ENCODE measurements around the gene NTN5. TPM values are rescaled to one million over a fixed set of nuclear protein-coding genes. Genes with fewer than 3 reads are reported as not detected.
A peak's percentile ranks its signal among the peaks of the same experiment; 100 is the strongest.

The NTN5 gene
- total RNA-seq, 1 donor, result under 0.01 TPM

DNA sequence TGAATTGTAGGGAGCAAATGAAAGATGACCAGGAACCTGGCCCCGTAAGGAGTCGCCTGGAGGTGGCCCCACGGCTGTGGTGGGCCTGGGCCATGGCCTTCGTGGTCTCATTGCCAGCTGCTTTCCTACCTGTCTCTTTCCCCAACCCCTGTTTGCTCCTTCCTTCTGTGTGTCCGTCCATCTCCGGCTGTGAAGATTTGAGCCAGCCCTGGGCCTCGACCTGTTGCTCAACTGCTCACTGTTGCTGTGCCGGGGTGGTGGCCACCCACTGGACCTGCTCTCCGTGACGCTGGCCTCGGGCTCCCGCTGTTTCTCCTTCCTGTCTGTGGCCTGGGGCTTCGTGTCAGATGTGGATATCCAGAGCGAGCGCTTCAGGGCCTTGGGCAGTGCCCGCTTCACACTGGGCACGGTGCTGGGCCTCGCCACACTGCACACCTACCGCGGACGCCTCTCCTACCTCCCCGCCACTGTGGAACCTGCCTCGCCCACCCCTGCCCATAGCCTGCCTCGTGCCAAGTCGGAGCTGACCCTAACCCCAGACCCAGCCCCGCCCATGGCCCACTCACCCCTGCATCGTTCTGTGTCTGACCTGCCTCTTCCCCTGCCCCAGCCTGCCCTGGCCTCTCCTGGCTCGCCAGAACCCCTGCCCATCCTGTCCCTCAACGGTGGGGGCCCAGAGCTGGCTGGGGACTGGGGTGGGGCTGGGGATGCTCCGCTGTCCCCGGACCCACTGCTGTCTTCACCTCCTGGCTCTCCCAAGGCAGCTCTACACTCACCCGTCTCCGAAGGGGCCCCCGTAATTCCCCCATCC is 44.1 kb downstream of the NTN5 start:
- no peak overlapping the region for H2AFZ ChIP-seq (ENCODE audit: low read length)
- peak; percentile 68 for DNase-seq (ENCODE audit: insufficient read length, low spot score, missing footprints)
- H3K9me3 ChIP-seq (ENCODE audit: low read depth, low read length), result no peaks in the 10 kb centered on the region
- no peak overlapping the region for H3K4me2 ChIP-seq (ENCODE audit: insufficient read depth, low read length)
- no peaks in the 10 kb centered on the region for H3K36me3 ChIP-seq (ENCODE audit: insufficient read depth, low read length)
- peaks cover 21% of the 10 kb centered on the region for H3K4me1 ChIP-seq (ENCODE audit: insufficient read depth, low read length)
- H3K27me3 ChIP-seq (ENCODE audit: insufficient read depth, low read length), result no peaks in the 10 kb centered on the region
- no peaks in the 10 kb centered on the region for H3K79me2 ChIP-seq (ENCODE audit: insufficient read depth, low read length)
- no peak overlapping the region for H3K27ac ChIP-seq (ENCODE audit: low read depth, low read length)
- no peak for TF ChIP-seq CTCF (IDR thresholded peaks at IDR 0.05; ENCODE audit: extremely low read depth, low read depth, low read length)
- peaks cover 4% of the 10 kb centered on the region for H4K20me1 ChIP-seq (ENCODE audit: insufficient read depth, low read length)
- H3K4me3 ChIP-seq (ENCODE audit: insufficient read depth, low read length), result no peak overlapping the region

DNA sequence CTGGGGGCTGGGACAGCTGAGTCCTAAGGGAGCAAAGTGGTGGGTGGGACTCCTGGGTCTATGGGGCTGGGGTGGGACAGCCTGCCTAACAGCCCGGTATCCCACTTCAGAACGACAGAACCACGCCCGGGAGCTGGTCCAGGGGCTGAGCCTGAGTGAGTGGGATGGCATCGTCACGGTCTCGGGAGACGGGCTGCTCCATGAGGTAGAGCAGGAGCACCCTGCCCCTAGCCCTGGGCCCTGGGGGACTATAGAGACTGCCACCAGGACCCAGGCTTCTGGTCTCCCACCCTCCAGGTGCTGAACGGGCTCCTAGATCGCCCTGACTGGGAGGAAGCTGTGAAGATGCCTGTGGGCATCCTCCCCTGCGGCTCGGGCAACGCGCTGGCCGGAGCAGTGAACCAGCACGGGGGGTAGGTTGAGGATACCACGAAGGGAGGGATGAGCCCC is 44.9 kb downstream of the NTN5 start:
- no peak for TF ChIP-seq CTCF (IDR thresholded peaks at IDR 0.05; ENCODE audit: extremely low read depth, low read depth, low read length)
- Histone ChIP-seq H3K9me3 (ENCODE audit: low read depth, low read length) (no peaks in the 10 kb centered on the region), H4K20me1 (ENCODE audit: insufficient read depth, low read length) (peaks cover 4% of the 10 kb centered on the region), H3K4me1 (ENCODE audit: insufficient read depth, low read length) (peaks cover 18% of the 10 kb centered on the region), H3K4me3 (ENCODE audit: insufficient read depth, low read length) (no peak overlapping the region), H3K27me3 (ENCODE audit: insufficient read depth, low read length) (no peaks in the 10 kb centered on the region), H2AFZ (ENCODE audit: low read length) (no peak overlapping the region), H3K79me2 (ENCODE audit: insufficient read depth, low read length) (no peaks in the 10 kb centered on the region), H3K36me3 (ENCODE audit: insufficient read depth, low read length) (no peaks in the 10 kb centered on the region), H3K27ac (ENCODE audit: low read depth, low read length) (no peak overlapping the region), H3K4me2 (ENCODE audit: insufficient read depth, low read length) (no peak overlapping the region)
- DNase-seq (ENCODE audit: insufficient read length, low spot score, missing footprints), result peak; percentile 80

GRCh38 chr19:48627201-48627864 is 45.5 kb downstream of the NTN5 start:
- no peaks in the 10 kb centered on the region for H3K27me3 ChIP-seq (ENCODE audit: insufficient read depth, low read length)
- no peaks in the 10 kb centered on the region for H3K36me3 ChIP-seq (ENCODE audit: insufficient read depth, low read length)

More at GRCh38 chr19:48627201-48627864, 45.5 kb downstream of the NTN5 start:
- Histone ChIP-seq H4K20me1 (ENCODE audit: insufficient read depth, low read length) (peaks cover 4% of the 10 kb centered on the region), H3K4me1 (ENCODE audit: insufficient read depth, low read length) (peaks cover 12% of the 10 kb centered on the region), H3K4me3 (ENCODE audit: insufficient read depth, low read length) (no peak overlapping the region), H3K79me2 (ENCODE audit: insufficient read depth, low read length) (no peaks in the 10 kb centered on the region), H2AFZ (ENCODE audit: low read length) (no peak overlapping the region), H3K9me3 (ENCODE audit: low read depth, low read length) (no peaks in the 10 kb centered on the region), H3K4me2 (ENCODE audit: insufficient read depth, low read length) (no peak overlapping the region), H3K27ac (ENCODE audit: low read depth, low read length) (no peak overlapping the region)
- TF ChIP-seq CTCF (IDR thresholded peaks at IDR 0.05; ENCODE audit: extremely low read depth, low read depth, low read length), result no peak
- peak; percentile 73 for DNase-seq (ENCODE audit: insufficient read length, low spot score, missing footprints)
